Lower leg skin (tissue), 4 donors: ENCODE data around the gene ARAP1. TPM values are rescaled to one million over a fixed set of nuclear protein-coding genes. Genes with fewer than 3 reads are reported as not detected.

ENCODE experiments used
- DNase-seq, 2 donors: peaks; one replicate each; pipeline ENCODE4 v3.0.0-alpha.2; 2019; ENCODE audit warnings: low spot score in 2 of 2
- H3K4me3 ChIP-seq: fragments of 200-600 bp; sonication (generic); 2 replicates; pipeline ENCODE4 v1.5.1; 2017; ENCODE audit warnings: mild to moderate bottlenecking, low read depth; ENCODE audit not compliant: poor library complexity, severe bottlenecking
- POLR2A ChIP-seq, 2 donors: fragments of 450-650 bp; IDR thresholded peaks; one replicate each; pipeline ENCODE4 v1.6.1; 2016 to 2017; ENCODE audit warnings: antibody characterized with exemption in 2 of 2, mild to moderate bottlenecking in 1 of 2, moderate library complexity in 1 of 2
- WGBS, 2 donors: methylation state at CpG; one replicate each; pipeline ENCODE4 v1.1.5; 2018; 5-methylcytosine and 5-hydroxymethylcytosine counted together
- intact Hi-C: fragments of 100-400 bp; cut with DNase I; formaldehyde crosslinking; loops from one replicate; pipeline ENCODE4 v1.15.0; 2023; ENCODE audit warnings: low total_unique reads
- total RNA-seq, 4 donors: library from RNA; depleted of rRNA; stranded (reverse); fragments of >200 nt; gene quantifications; one replicate each; pipeline ENCODE4 v1.1.0, GENCODE V29; 2016
- TF ChIP-seq, protein P1 (sequence below), 3 donors: fragments of 450-650 bp; IDR thresholded peaks; one replicate each; pipeline ENCODE4 v1.5.1; 2016; ENCODE audit warnings: antibody characterized with exemption in 3 of 3, mild to moderate bottlenecking in 3 of 3, moderate library complexity in 2 of 3

ARAP1 gene
- total RNA-seq, 4 donors from 2014 or later = 60.6 to 89.6 (median 80.6) TPM

DNA sequence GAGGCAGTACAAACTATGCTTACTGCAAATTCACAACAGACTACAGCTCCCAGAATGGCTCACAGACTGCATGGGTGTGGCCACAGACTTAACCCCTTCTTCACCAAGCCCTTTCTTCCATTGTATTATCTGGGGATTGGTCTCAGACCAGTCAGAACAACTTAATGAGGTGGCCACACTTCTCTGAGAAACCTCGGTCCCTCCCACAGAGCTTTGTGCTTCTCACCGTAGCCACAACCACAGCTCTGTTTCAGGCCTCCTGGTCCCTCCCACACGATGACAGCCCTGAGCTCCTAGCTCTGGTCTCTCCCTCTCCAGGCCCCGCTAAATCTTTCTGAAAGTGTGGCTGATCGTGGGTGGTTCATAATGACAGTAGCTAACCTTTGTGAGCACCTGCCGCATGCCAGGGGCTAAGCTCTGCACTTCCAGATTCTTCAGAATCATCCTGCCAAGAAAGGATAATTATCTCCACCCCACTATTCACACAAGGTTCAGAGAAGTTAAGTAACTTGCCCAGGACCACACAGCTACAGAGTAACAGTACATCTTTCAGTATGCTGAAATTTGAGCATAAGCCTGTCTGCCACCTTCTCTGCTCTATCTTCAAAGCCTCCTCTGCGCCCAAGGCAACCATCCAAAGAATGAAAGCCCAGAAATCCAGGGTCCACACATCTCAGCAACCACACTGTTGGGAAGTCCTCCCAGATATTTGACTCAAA is 83.4 kb downstream of the ARAP1 start:
- DNase-seq = no peak
- 38 to 48% methylated on average over 7 of the region's 7 CpGs for WGBS, 2 donors
- TF ChIP-seq POLR2A (IDR thresholded peaks at IDR 0.05) = no peak
- TF ChIP-seq, protein P1, sequence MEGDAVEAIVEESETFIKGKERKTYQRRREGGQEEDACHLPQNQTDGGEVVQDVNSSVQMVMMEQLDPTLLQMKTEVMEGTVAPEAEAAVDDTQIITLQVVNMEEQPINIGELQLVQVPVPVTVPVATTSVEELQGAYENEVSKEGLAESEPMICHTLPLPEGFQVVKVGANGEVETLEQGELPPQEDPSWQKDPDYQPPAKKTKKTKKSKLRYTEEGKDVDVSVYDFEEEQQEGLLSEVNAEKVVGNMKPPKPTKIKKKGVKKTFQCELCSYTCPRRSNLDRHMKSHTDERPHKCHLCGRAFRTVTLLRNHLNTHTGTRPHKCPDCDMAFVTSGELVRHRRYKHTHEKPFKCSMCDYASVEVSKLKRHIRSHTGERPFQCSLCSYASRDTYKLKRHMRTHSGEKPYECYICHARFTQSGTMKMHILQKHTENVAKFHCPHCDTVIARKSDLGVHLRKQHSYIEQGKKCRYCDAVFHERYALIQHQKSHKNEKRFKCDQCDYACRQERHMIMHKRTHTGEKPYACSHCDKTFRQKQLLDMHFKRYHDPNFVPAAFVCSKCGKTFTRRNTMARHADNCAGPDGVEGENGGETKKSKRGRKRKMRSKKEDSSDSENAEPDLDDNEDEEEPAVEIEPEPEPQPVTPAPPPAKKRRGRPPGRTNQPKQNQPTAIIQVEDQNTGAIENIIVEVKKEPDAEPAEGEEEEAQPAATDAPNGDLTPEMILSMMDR (IDR thresholded peaks at IDR 0.05) = no peak
- intact Hi-C loops = no loop called here
- H3K4me3 ChIP-seq = no peak overlapping the region

DNA sequence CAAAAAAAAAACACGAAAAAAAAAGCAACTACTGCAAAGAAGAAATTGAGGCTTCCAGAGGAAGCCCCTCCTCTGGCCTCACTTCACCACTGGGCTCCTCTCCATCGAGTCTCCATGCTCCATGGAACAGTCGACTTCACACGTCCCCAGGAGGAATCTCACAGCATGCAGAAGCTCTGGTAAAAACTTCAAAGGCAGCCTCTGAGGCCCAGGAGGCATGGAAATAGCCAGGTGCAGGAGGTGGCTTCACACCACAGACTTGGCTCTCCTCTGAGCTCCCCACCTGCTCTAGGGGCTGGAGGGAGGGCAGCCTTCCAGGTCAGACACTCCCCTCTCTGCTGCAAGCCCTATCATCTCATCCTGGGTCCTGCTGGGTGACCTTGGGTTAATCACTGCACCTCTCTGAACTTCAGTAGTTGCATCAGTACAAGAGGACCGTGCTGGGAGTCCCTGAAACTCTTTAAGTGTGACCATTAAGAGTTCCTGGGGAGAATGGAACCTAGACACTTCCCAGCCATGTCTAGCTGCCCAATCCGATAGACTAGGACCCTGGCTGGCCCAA is 86.2 kb downstream of the ARAP1 start:
- 46 to 52% methylated on average over 6 of the region's 6 CpGs for WGBS, 2 donors
- H3K4me3 ChIP-seq = no peak overlapping the region
- DNase-seq = no peak
- TF ChIP-seq, protein P1 (IDR thresholded peaks at IDR 0.05) = no peak
- no peak for TF ChIP-seq POLR2A (IDR thresholded peaks at IDR 0.05)
- intact Hi-C loops = no loop called here

DNA sequence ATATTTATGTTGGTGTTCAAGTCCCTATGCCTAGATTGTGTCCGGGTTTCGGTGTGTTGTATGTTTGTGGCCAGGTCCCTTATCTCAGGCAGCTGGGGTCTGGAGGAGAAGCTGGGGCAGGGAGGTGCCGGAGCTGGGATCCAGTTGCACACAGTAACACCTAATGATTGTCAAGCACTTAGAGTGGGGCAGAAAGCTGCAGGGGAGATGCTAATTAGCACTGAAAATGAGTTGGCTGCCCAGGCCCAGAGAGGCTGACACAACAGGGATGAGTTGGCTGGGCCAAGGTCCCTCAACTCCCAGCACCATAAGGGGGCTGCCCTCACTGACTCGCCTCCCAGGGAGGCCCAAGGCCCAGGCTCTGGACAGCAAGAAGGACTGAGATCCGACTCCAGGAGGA is 90.2 kb downstream of the ARAP1 start:
- H3K4me3 ChIP-seq = no peak overlapping the region
- WGBS, 2 donors = 85 to 88% methylated on average over 5 of the region's 5 CpGs
- no peak for TF ChIP-seq POLR2A (IDR thresholded peaks at IDR 0.05)
- TF ChIP-seq, protein P1 (IDR thresholded peaks at IDR 0.05) = no peak
- no peak for DNase-seq
- intact Hi-C loops = no loop called here

DNA sequence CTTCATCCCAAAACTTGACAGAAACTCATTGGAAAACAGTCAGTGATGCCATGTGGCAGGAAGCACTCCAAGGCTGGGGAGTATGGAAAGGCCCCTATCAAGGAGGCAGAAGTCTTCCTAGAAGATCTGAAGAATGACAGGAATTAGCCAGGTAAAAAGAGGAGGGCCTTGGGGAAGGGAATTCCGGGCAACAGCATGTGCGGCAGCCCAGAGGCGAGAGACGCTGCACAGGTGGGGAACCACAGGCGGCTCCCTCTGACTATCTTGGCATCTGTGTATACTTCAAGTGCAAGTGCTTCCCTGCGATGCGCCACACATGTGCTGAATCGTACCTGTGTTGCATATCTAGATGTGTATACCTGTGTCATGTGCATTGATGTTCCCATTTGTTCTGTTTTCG is 90.7 kb downstream of the ARAP1 start:
- 70 to 76% methylated on average over 9 of the region's 9 CpGs for WGBS, 2 donors
- no peak overlapping the region for H3K4me3 ChIP-seq
- intact Hi-C loops = no loop called here
- TF ChIP-seq, protein P1 (IDR thresholded peaks at IDR 0.05) = no peak
- TF ChIP-seq POLR2A (IDR thresholded peaks at IDR 0.05) = no peak
- no peak for DNase-seq

DNA sequence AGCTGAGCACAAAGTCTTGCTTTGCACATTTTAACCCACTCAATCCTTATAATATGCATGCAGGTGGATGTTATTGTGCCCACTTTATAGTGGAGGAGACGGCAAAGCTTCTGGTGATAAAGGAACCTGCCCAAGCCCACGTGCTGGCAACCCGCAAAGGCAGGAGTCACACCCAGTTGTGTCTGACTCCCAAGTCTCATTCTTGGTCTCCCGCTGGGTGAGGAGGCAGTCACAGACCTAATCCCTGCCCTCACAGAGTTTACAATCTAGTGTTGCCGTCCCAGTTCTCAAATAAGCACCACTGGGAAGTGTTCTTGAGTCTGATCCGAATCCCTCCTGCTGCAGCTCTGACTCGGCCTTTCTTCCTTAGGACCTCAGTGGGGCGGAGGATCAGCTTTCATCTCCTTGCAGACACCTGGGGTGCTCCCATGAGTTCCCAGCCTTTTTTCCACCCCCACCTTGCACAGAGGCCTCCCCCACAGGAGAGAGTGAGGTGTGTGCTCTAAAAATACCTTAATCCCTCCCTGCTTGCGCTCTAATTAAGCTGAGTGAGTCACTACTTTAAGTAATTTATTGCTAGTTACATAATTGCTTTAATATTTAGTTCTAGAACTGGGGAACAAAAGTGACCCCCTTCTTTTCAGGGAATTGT is 93.1 kb downstream of the ARAP1 start:
- H3K4me3 ChIP-seq = no peak overlapping the region
- intact Hi-C loops = no loop called here
- 72 to 75% methylated on average over 9 of the region's 9 CpGs for WGBS, 2 donors
- no peak for DNase-seq
- TF ChIP-seq, protein P1 (IDR thresholded peaks at IDR 0.05) = no peak
